RWPE2 (cell line): ENCODE measurements around the gene NDUFB5.
A peak's percentile ranks its signal among the peaks of the same experiment; 100 is the strongest.

Source experiments
- ATAC-seq: fragments of 200-7000 bp; cut with Tn5 transposase; 3 replicates; pipeline ENCODE4 v1.9.1; 2021; ENCODE audit warnings: low read depth
- DNase-seq: peaks from one replicate; pipeline ENCODE4 v3.0.0-alpha.2; 2020; ENCODE audit warnings: low spot score
- H3K27ac ChIP-seq: fragments of 450-650 bp; 2 replicates; pipeline ENCODE4 v1.5.1; 2017; ENCODE audit warnings: mild to moderate bottlenecking; ENCODE audit not compliant: poor library complexity, severe bottlenecking
- H3K27me3 ChIP-seq: fragments of 250-450 bp; sonication (Bioruptor Pico); 2 replicates; pipeline ENCODE4 v1.5.1; 2021; ENCODE audit warnings: mild to moderate bottlenecking, moderate library complexity; ENCODE audit not compliant: insufficient read depth, poor library complexity, severe bottlenecking
- H3K36me3 ChIP-seq: fragments of 250-450 bp; sonication (Bioruptor Pico); 2 replicates; pipeline ENCODE4 v1.5.1; 2020; ENCODE audit warnings: low read depth, mild to moderate bottlenecking, moderate library complexity
- H3K4me1 ChIP-seq: fragments of 250-450 bp; sonication (Bioruptor Pico); 2 replicates; pipeline ENCODE4 v1.5.1; 2021; ENCODE audit warnings: mild to moderate bottlenecking, moderate library complexity; ENCODE audit not compliant: insufficient read depth, poor library complexity, severe bottlenecking
- H3K4me3 ChIP-seq: fragments of 250-450 bp; sonication (Bioruptor Pico); 2 replicates; pipeline ENCODE4 v1.5.1; 2021; ENCODE audit warnings: mild to moderate bottlenecking, moderate library complexity; ENCODE audit not compliant: severe bottlenecking
- H3K9me3 ChIP-seq: fragments of 250-450 bp; sonication (Bioruptor Pico); 2 replicates; pipeline ENCODE4 v1.5.1; 2021; ENCODE audit warnings: mild to moderate bottlenecking, moderate library complexity; ENCODE audit not compliant: severe bottlenecking
- TF ChIP-seq, protein P1 (sequence below): fragments of 450-650 bp; IDR thresholded peaks from one replicate; pipeline ENCODE4 v1.5.1; 2017; ENCODE audit warnings: mild to moderate bottlenecking, moderate library complexity; ENCODE audit not compliant: poor library complexity, severe bottlenecking

The NDUFB5 gene

GRCh38 chr3:179646177-179646576 is 41.6 kb downstream of the NDUFB5 start:
- H3K9me3 ChIP-seq = no peaks in the 10 kb centered on the region
- ATAC-seq (no peak), DNase-seq (no peak)
- no peak overlapping the region for H3K4me3 ChIP-seq
- H3K36me3 ChIP-seq = no peaks in the 10 kb centered on the region
- no peak overlapping the region for H3K27ac ChIP-seq
- no peaks in the 10 kb centered on the region for H3K27me3 ChIP-seq
- no peaks in the 10 kb centered on the region for H3K4me1 ChIP-seq
- TF ChIP-seq, protein P1, sequence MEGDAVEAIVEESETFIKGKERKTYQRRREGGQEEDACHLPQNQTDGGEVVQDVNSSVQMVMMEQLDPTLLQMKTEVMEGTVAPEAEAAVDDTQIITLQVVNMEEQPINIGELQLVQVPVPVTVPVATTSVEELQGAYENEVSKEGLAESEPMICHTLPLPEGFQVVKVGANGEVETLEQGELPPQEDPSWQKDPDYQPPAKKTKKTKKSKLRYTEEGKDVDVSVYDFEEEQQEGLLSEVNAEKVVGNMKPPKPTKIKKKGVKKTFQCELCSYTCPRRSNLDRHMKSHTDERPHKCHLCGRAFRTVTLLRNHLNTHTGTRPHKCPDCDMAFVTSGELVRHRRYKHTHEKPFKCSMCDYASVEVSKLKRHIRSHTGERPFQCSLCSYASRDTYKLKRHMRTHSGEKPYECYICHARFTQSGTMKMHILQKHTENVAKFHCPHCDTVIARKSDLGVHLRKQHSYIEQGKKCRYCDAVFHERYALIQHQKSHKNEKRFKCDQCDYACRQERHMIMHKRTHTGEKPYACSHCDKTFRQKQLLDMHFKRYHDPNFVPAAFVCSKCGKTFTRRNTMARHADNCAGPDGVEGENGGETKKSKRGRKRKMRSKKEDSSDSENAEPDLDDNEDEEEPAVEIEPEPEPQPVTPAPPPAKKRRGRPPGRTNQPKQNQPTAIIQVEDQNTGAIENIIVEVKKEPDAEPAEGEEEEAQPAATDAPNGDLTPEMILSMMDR = no peak

- H3K4me3 ChIP-seq = peak overlapping the region; percentile 98
- TF ChIP-seq, protein P1 = no peak
- H3K27me3 ChIP-seq = no peaks in the 10 kb centered on the region
- no peaks in the 10 kb centered on the region for H3K9me3 ChIP-seq
- H3K27ac ChIP-seq = peak overlapping the region; percentile 66
- H3K4me1 ChIP-seq = no peaks in the 10 kb centered on the region
- DNase-seq = no peak
- H3K36me3 ChIP-seq = no peaks in the 10 kb centered on the region
- ATAC-seq = no peak
Observed at GRCh38 chr3:179651687-179652446, 47.3 kb downstream of the NDUFB5 start.

DNA sequence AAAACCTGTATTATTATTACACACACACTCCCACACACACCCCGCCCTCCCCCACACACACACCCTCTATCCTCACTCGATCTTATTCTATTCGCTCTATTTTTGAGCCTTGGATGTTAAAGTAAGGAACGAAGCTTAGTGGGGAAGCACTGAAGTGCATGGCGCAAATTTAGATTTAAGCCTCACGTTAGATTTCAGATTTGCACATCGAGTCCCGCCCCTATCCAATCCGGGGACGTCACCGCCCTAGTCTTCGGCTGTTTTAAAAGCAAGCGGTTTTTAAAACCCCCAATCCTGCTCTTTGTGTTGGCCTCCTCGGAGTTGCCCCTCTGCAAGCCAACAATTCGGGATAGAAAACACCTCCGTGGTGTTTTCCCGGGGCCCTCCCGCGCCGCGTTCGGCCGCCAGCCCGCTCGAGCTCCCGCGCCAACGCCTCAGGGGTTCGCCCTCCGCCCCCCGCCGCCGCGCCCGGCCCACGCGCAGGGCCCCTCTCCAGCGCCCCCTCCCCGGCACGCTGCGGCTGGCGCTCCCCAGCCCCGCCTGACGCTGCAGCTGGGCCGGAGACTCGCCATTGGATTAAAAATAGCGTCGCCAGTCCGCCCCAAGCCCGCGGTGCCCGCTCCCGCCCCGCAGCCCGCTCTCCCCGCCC is 48.0 kb downstream of the NDUFB5 start, which contains the start of gene USP13:
Gene USP13, plus strand, starts transcription at position 594 of the 649 bp plus-strand sequence. CDS start 186 bp downstream, outside the sequence.
- peak within 1 kb of the TSS; percentile 98 for H3K4me3 ChIP-seq
- no peaks in the 10 kb centered on the region for H3K36me3 ChIP-seq
- no peaks in the 10 kb centered on the region for H3K4me1 ChIP-seq
- TF ChIP-seq, protein P1 = no peak
- H3K27ac ChIP-seq = peak within 1 kb of the TSS; percentile 66
- no peaks in the 10 kb centered on the region for H3K27me3 ChIP-seq
- DNase-seq (no peak), ATAC-seq (peak; percentile 60)
- H3K9me3 ChIP-seq = no peaks in the 10 kb centered on the region

- DNase-seq = peak; percentile 75
- Histone ChIP-seq H3K9me3 (no peaks in the 10 kb centered on the region), H3K27me3 (no peaks in the 10 kb centered on the region), H3K4me3 (peak overlapping the region; percentile 98), H3K27ac (peak overlapping the region; percentile 66), H3K36me3 (no peaks in the 10 kb centered on the region), H3K4me1 (no peaks in the 10 kb centered on the region)
- ATAC-seq = peak; percentile 84
- TF ChIP-seq, protein P1 = peak; percentile 32
Observed at GRCh38 chr3:179653096-179653797, 48.7 kb downstream of the NDUFB5 start.
